A549 treated with AZD2906 at 1 μM for 4 hours (cell line): Measurements from ENCODE around the gene ARMC8. TPM values are rescaled to one million over a fixed set of nuclear protein-coding genes. Genes with fewer than 3 reads are reported as not detected.

Source experiments
- total RNA-seq: library from RNA; stranded (reverse); fragments of 200-300 nt; extraction: Qiagen RNA extraction; gene quantifications from 5 replicates; pipeline ENCODE4 v1.2.3, GENCODE V29; 2022

The ARMC8 gene
- total RNA-seq, result 35.8 to 49.3 TPM (median 41.0 TPM) in 5 replicates

GRCh38 chr3:138187296-138188012, at the start of gene ARMC8:
ARMC8 (plus strand) TSS chr3:138187301; CDS start chr3:138187555, 254 bp downstream.

GRCh38 chr3:138174421-138175131, 12.5 kb upstream of the ARMC8 start, which contains the start of gene DBR1:
DBR1 (minus strand) TSS chr3:138174921; CDS start chr3:138174795, 126 bp downstream.

GRCh38 chr3:138329127-138329983, 142.3 kb downstream of the ARMC8 start, which contains the start of gene NME9:
NME9 (minus strand) TSS chr3:138329851; CDS start chr3:138329335, 516 bp downstream.

Other genes with a start within 250 kb of the ARMC8 start
- gene CLDN18, start 177.1 kb upstream of the ARMC8 start, total RNA-seq, result not detected in 5 replicates
- gene DZIP1L, start 71.7 kb upstream of the ARMC8 start, total RNA-seq, result 9.2 to 11.7 TPM (median 11.0 TPM) in 5 replicates
- gene A4GNT, start 54.9 kb upstream of the ARMC8 start, total RNA-seq, result not detected in 5 replicates
- gene DBR1, start 12.4 kb upstream of the ARMC8 start, total RNA-seq, result 12.2 to 14.6 TPM (median 12.8 TPM) in 5 replicates
- not detected in 5 replicates for gene NME9, start 142.6 kb downstream of the ARMC8 start, total RNA-seq
- 6.3 to 9.5 TPM (median 8.2 TPM) in 5 replicates for gene MRAS, start 161.3 kb downstream of the ARMC8 start, total RNA-seq
- gene ESYT3, start 247.3 kb downstream of the ARMC8 start, total RNA-seq, result 0.37 to 0.85 TPM (median 0.57 TPM) in 5 replicates